Neuron (in vitro differentiated cells): ENCODE data around the gene PRSS3.
"Not testable (repeated sequence)": the region's sequence is repeated elsewhere in the genome, so short reads cannot be mapped to it uniquely, and the experiment has no call there.

Experiments used
- H2AFZ ChIP-seq: one replicate; pipeline ENCODE4 v1.6.1; 2013; ENCODE audit warnings: low read depth, mild to moderate bottlenecking, inconsistent platforms, low read length, moderate library complexity
- H3K27me3 ChIP-seq: one replicate; pipeline ENCODE4 v1.6.1; 2013; ENCODE audit warnings: low read length; ENCODE audit not compliant: insufficient read depth
- H3K36me3 ChIP-seq: one replicate; pipeline ENCODE4 v1.6.1; 2013; ENCODE audit warnings: low read length; ENCODE audit not compliant: insufficient read depth
- H3K4me1 ChIP-seq: one replicate; pipeline ENCODE4 v1.6.1; 2013; ENCODE audit warnings: low read length; ENCODE audit not compliant: insufficient read depth
- H3K4me3 ChIP-seq: 2 replicates; pipeline ENCODE4 v1.5.1; 2013; ENCODE audit warnings: mild to moderate bottlenecking, low read length, moderate library complexity
- H3K9me3 ChIP-seq: one replicate; pipeline ENCODE4 v1.6.1; 2013; ENCODE audit warnings: low read length

PRSS3 gene

GRCh38 chr9:33794560-33794959 lies 801 bp upstream of the PRSS3 start:
- no peaks in the 10 kb centered on the region for H3K36me3 ChIP-seq
- H3K27me3 ChIP-seq, result no peaks in the 10 kb centered on the region

GRCh38 chr9:33795819-33796218 lies 458 bp downstream of the PRSS3 start:
- Histone ChIP-seq H2AFZ (no peak overlapping the region), H3K4me1 (no peaks in the 10 kb centered on the region), H3K27me3 (no peaks in the 10 kb centered on the region), H3K36me3 (no peaks in the 10 kb centered on the region), H3K9me3 (no peaks in the 10 kb centered on the region), H3K4me3 (no peak overlapping the region)

More at GRCh38 chr9:33794560-33794959, 801 bp upstream of the PRSS3 start:
- Histone ChIP-seq H2AFZ (no peak overlapping the region), H3K4me3 (no peak overlapping the region), H3K4me1 (no peaks in the 10 kb centered on the region), H3K9me3 (no peaks in the 10 kb centered on the region)

- H3K27me3 ChIP-seq, H3K4me1 ChIP-seq, H3K4me3 ChIP-seq, H2AFZ ChIP-seq, H3K36me3 ChIP-seq, H3K9me3 ChIP-seq: not testable (repeated sequence)
These were observed 1.3 kb downstream of the PRSS3 start for GRCh38 chr9:33796679-33797078.

- H3K9me3 ChIP-seq, result no peaks in the 10 kb centered on the region
- no peaks in the 10 kb centered on the region for H3K36me3 ChIP-seq
- no peaks in the 10 kb centered on the region for H3K27me3 ChIP-seq
- no peak overlapping the region for H2AFZ ChIP-seq
- H3K4me3 ChIP-seq, result no peak overlapping the region
- H3K4me1 ChIP-seq, result no peaks in the 10 kb centered on the region
These were observed 2.5 kb downstream of the PRSS3 start for GRCh38 chr9:33797837-33798236.

- Histone ChIP-seq H3K9me3 (no peaks in the 10 kb centered on the region), H3K27me3 (no peaks in the 10 kb centered on the region), H2AFZ (no peak overlapping the region), H3K36me3 (no peaks in the 10 kb centered on the region), H3K4me3 (no peak overlapping the region), H3K4me1 (no peaks in the 10 kb centered on the region)
These were observed 3.2 kb downstream of the PRSS3 start for GRCh38 chr9:33798545-33798944.

- no peaks in the 10 kb centered on the region for H3K36me3 ChIP-seq
- H3K27me3 ChIP-seq, result no peaks in the 10 kb centered on the region
- H3K4me1 ChIP-seq, result no peaks in the 10 kb centered on the region
- H2AFZ ChIP-seq, result no peak overlapping the region
- H3K9me3 ChIP-seq, result no peaks in the 10 kb centered on the region
- H3K4me3 ChIP-seq, result no peak overlapping the region
These were observed 4.8 kb downstream of the PRSS3 start for GRCh38 chr9:33799928-33800704.

- no peak overlapping the region for H2AFZ ChIP-seq
- H3K36me3 ChIP-seq, result no peaks in the 10 kb centered on the region
- H3K4me1 ChIP-seq, result no peaks in the 10 kb centered on the region
- no peak overlapping the region for H3K4me3 ChIP-seq
- H3K9me3 ChIP-seq, result no peaks in the 10 kb centered on the region
- H3K27me3 ChIP-seq, result no peaks in the 10 kb centered on the region
These were observed 5.5 kb downstream of the PRSS3 start for GRCh38 chr9:33800886-33801285.

GRCh38 chr9:33801943-33802500 lies 6.7 kb downstream of the PRSS3 start:
- not testable (repeated sequence) for H2AFZ ChIP-seq, H3K36me3 ChIP-seq, H3K27me3 ChIP-seq, H3K4me3 ChIP-seq, H3K9me3 ChIP-seq, H3K4me1 ChIP-seq

- H3K4me1 ChIP-seq, H3K27me3 ChIP-seq, H2AFZ ChIP-seq, H3K36me3 ChIP-seq, H3K9me3 ChIP-seq, H3K4me3 ChIP-seq: not testable (repeated sequence)
These were observed 8.8 kb downstream of the PRSS3 start for GRCh38 chr9:33804196-33804595.

GRCh38 chr9:33807156-33807555 lies 11.8 kb downstream of the PRSS3 start:
- H3K9me3 ChIP-seq, H3K36me3 ChIP-seq, H3K4me1 ChIP-seq, H2AFZ ChIP-seq, H3K27me3 ChIP-seq, H3K4me3 ChIP-seq: not testable (repeated sequence)

- not testable (repeated sequence) for H3K4me3 ChIP-seq, H3K27me3 ChIP-seq, H3K4me1 ChIP-seq, H3K9me3 ChIP-seq, H2AFZ ChIP-seq, H3K36me3 ChIP-seq
These were observed 13.6 kb downstream of the PRSS3 start for GRCh38 chr9:33808979-33809322.

- Histone ChIP-seq H2AFZ (no peak overlapping the region), H3K9me3 (no peaks in the 10 kb centered on the region), H3K4me1 (no peaks in the 10 kb centered on the region), H3K27me3 (no peaks in the 10 kb centered on the region), H3K4me3 (no peak overlapping the region), H3K36me3 (no peaks in the 10 kb centered on the region)
These were observed 14.1 kb downstream of the PRSS3 start for GRCh38 chr9:33809506-33809905.

GRCh38 chr9:33813712-33814641 lies 18.6 kb downstream of the PRSS3 start:
- no peaks in the 10 kb centered on the region for H3K9me3 ChIP-seq

More at GRCh38 chr9:33813712-33814641, 18.6 kb downstream of the PRSS3 start:
- Histone ChIP-seq H3K4me1 (peaks cover 9% of the 10 kb centered on the region), H3K36me3 (no peaks in the 10 kb centered on the region), H3K27me3 (no peaks in the 10 kb centered on the region), H2AFZ (no peak overlapping the region), H3K4me3 (no peak overlapping the region)
